NCI-H146 (cell line): ENCODE measurements around the gene MGST3.
"Not testable (repeated sequence)": the region's sequence is repeated elsewhere in the genome, so short reads cannot be mapped to it uniquely, and the experiment has no call there.

ENCODE experiments used
- DNase-seq: peaks from one replicate; lab custom pipeline; 2025; lab: John Stamatoyannopoulos, UW

The MGST3 gene

DNA sequence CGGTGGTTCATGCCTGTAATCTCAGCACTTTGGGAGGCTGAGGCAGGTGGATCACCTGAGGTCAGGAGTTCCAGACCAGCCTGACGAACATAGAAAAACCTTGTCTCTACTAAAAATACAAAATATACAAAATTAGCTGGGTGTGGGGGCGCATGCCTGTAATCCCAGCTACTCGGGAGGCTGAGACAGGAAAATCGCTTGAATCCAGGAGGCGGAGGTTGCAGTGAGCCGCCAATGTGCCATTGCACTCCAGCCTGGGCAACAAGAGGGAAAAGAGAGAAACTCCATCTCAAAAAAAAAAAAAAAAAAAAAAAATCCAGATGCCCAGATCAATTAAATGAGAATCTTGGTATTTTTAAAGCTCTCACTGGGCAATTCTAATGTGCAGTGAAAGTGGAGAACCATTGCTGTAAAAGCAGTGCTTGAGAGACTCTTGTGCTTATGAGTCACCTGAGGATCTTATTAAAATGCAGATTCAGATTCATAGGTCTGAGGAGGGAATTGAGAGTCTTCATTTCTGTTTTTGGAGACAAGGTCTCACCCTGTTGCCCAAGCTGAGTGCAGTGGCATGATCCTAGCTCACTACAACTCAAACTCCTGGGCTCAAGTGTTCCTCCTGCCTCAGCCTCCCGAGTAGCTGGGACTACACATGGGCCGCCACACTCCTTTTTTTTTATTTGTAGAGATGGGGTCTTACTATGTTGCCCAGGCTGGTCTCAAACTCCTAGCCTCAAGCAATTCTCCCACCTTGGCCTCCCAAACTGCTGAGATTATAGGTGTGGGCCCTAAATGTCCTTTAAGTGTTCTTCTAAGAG lies 27.9 kb downstream of the MGST3 start:
- DNase-seq, result not testable (repeated sequence)

DNA sequence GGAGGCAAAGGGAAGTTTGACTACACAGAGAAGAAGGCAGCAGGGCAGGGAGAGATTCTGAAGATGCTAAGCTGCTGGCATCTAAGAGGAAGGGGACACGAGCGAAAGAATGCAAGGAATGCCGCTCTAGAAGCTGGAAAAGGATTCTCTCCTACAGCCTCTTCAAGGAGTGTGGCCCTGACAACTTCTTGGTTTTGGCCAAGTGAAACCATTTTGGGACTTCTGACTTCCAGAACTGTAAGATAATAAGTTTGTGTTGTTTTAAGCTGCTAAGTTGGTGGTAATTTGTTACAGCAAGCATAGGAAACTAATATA lies 28.5 kb downstream of the MGST3 start:
- DNase-seq, result no peak

DNA sequence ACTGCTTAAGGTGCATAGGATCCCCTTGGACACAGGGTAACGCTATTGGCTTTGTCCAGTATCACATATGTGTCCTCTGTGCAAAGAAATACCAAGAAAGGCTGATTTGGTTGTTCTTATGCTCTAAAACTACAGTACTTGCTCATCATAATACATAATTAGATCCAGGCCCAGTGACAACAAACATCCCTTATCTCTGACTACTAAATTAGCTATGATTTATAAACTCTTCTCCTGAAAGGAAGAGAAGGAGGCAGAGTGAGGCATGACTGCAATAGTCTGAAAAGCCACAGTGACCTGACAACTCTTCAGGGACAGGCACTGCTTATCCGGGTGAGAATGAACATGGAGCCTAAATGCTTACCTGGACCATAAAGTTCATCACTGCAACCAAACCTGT lies 30.7 kb downstream of the MGST3 start:
- DNase-seq, result no peak

DNA sequence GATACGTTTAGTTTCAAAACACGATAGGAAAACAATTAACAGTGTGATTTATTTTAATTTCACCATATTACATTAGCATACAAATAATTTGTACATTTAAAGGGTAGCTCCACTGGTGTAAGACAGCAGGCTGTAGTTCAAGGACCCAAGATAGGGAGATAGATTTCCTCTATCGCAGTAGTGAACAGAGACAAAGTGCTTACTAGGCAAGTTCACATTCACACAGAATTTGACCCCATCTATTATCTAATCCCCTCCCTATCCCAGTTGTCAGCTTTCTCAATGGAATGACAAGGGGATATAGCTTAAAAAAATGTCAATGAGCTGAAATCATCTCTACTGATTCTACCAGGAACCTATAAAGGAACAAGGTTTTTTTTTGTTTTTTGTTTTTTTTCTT lies 31.2 kb downstream of the MGST3 start:
- DNase-seq, result no peak

- no peak for DNase-seq
Measured at GRCh38 chr1:165666152-165666825, 35.3 kb downstream of the MGST3 start.

DNA sequence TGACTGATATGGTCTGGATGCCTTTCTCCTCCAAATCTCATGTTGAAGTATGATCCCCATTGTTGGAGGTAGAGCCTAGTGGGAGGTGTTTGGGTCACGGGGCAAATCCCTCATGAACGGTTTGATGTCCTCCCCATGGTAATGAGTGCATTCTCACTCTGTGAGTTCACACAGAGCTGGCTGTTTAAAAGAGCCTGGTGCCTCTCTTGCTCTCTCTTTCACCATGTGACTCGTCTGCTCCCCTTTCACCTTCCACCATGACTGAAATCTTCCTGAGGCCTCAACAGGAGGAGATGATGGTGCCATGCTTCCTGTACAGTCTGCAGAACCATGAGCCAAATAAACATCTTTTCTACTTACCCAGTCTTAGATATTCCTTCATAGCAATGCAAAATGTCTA lies 37.1 kb downstream of the MGST3 start:
- DNase-seq, result no peak

DNA sequence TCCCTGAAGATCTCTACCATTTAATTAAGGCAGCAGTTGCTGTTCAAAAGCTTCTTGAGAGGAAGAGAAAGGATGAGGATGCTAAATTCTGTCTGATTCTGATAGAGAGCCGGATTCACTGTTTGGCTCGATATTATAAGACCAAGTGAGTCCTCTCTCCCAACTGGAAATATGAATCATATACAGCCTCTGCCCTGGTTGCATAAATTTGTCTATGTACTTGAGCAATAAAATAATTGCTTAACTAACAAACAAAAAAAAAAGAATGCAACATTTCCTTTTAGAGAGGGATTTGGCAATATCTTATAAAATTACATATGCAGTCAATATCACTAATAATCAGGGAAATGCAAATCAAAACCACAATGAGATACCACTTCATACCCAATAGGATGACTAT lies 40.5 kb downstream of the MGST3 start:
- no peak for DNase-seq

DNA sequence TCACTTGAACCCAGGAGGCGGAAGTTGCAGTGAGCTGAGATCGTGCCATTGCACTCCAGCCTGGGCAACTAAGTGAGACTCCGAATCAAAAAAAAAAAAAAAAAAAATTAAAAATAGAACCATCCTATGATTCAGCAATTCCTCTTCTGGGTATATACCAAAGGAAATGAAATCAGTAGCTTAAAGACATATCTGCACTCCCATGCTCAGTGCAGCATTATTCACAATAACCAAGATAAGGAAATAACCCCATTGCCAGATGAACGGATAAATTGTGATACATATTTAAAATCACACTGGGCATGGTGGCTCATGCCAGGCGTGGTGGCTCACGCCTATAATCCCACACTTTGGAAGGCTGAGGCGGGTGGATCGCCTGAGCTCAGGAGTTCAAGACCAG lies 43.6 kb downstream of the MGST3 start:
- DNase-seq, result no peak

DNA sequence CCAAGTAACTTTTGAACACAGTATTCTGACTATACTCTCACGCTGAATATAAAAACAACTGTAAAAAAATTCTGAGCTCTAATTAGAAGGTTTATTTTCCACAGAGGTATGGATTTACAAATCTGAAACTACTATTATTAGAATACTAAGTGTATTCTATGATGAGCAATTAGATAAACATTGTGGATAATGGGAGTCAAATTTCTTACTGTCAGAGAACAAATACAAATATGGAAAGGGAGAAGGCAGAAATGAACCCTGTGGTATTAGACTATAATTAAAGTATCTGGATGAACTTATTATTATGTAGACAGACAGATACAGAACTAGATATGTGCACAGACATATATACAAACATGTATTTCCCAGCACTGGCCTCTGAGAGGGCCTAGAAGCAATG lies 44.8 kb downstream of the MGST3 start:
- DNase-seq, result no peak

DNA sequence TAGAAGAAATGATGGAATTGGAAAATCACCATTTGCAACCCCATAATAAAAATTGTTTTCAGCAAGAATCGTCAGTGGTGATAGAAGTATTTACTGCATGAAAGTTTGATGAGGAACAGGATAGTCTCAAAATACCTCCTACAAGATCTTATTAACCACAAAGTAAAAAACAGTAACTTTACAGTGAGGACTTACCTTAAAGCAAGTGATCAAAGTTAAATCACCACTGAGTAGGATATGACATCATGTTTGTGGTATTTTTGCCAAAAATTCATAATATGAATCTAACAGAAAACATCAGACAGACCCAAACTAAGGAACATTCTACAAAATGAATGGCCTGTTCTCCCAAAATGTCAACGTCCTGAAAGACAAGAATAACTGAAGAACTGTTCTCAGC lies 47.5 kb downstream of the MGST3 start:
- DNase-seq, result no peak

GRCh38 chr1:165679282-165680036 lies 48.4 kb downstream of the MGST3 start:
- DNase-seq, result no peak

DNA sequence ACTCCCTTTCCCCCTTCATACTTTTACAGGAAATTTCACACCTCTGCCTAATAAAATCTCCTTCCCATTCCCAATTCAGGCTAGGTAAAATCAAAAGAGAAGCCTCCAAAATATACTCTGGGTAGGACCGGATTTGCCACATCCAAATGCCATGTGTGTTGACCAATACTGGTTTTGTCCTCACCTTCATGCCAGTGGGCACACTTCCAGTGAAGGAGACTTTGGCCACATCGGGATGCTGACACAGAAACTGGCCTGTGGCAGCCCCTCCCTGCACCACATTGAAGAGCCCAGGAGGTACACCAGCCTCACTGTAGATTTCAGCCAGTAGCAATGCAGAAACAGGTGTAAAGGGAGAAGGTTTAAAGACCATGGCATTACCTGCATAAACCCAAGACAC lies 49.3 kb downstream of the MGST3 start:
- no peak for DNase-seq

DNA sequence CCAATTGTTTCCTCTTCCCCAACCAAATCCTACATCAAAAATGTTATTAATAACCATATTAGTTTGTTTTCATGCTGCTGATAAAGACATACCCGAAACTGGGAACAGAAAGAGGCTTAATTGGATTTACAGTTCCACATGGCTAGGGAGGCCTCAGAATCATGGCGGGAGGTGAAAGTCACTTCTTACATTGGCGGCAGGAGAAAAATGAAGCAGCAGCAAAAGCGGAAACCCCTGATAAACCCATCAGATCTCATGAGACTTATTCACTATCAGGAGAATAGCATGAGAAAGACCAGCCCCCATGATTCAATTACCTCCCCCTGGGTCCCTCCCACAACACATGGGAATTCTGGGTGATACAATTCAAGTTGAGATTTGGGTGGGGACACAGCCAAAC lies 49.7 kb downstream of the MGST3 start:
- not testable (repeated sequence) for DNase-seq

- no peak for DNase-seq
Measured at GRCh38 chr1:165683848-165684485, 52.9 kb downstream of the MGST3 start.

DNA sequence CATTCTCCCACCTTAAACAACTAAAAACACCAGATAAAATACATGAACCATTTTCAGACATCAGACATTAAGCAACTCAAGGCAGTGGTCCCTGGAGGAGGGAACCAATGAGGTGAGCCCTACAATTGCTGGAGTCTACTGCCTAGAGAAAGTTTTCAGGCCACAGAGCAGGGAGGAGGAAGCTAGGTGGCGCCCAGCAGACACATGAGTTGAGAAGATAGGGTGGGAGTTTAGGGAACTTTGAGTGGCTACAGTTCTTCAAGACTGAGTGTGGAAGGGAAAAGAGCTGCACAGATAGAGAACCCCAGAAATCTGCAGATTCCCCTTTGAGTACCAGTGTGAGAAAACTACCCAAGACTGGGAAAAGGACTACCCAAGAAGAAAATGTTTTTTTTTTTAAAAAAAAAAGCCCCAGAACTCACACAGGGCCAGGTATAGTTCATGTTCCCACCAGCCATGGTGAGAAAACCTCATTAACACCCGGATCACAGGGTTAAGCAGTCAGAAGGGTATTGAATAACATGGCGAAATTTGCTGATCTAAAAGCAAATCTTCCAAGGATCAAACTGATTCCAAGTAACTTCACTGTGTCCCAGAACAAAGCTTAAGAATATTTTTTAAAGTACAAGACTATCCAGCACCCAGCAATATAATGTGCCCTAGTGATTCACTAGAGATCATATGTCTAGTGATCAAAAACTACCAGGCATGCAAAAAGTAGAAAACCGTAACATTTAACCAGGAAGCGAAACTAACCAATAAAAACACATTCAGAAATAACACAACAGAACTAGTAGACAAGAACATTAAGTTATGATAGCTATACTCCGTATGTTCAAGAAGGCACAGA lies 55.3 kb downstream of the MGST3 start:
- DNase-seq, result no peak

GRCh38 chr1:165686971-165687433 lies 56.0 kb downstream of the MGST3 start:
- DNase-seq, result no peak

- no peak for DNase-seq
Measured at GRCh38 chr1:165688046-165688445, 57.0 kb downstream of the MGST3 start.

GRCh38 chr1:165695031-165695430 lies 64.0 kb downstream of the MGST3 start:
- DNase-seq, result no peak

GRCh38 chr1:165696625-165697100 lies 65.6 kb downstream of the MGST3 start:
- no peak for DNase-seq

DNA sequence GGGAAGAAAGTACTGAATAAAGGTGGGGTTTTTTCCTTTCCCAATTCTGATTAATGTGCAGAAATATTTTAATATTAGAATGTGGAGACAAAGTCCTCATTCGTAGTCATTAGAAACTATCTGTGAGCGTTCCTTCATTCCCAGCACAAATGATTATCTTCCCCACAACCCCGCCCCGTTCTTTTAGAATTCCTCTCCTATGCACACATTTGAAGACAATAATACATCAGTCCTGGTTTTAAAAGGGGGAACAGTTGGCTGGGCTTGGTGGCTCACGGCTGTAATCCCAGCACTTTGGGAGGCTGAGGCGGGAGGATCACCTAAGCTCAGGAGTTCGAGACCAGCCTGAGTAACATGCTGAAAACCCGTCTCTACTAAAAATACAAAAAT lies 66.5 kb downstream of the MGST3 start:
- peak; percentile 36 for DNase-seq
